GM19025 (cell line): ENCODE measurements around the gene SAMD8.

Experiments used
- ATAC-seq: cut with Tn5 transposase; IDR thresholded peaks from one replicate; pipeline ENCODE4 v1.9.1; 2021; ENCODE audit warnings: mild to moderate bottlenecking, low read depth, moderate library complexity; ENCODE audit not compliant: unreplicated experiment

The SAMD8 gene

GRCh38 chr10:75083972-75084833 lies 27.3 kb upstream of the SAMD8 start:
- no peak for ATAC-seq

GRCh38 chr10:75084834-75085384 lies 26.5 kb upstream of the SAMD8 start:
- ATAC-seq, result no peak

GRCh38 chr10:75086278-75086934 lies 25.1 kb upstream of the SAMD8 start:
- no peak for ATAC-seq

GRCh38 chr10:75088640-75089039 lies 22.8 kb upstream of the SAMD8 start:
- no peak for ATAC-seq

- ATAC-seq, result no peak
Measured at GRCh38 chr10:75089634-75090033, 21.8 kb upstream of the SAMD8 start.

- no peak for ATAC-seq
Measured at GRCh38 chr10:75091146-75091545, 20.3 kb upstream of the SAMD8 start.

GRCh38 chr10:75094465-75094864 lies 17.0 kb upstream of the SAMD8 start:
- ATAC-seq, result no peak

GRCh38 chr10:75095631-75096030 lies 15.8 kb upstream of the SAMD8 start:
- no peak for ATAC-seq

GRCh38 chr10:75096749-75097148 lies 14.7 kb upstream of the SAMD8 start:
- no peak for ATAC-seq

- ATAC-seq, result no peak
Measured at GRCh38 chr10:75097666-75098285, 13.7 kb upstream of the SAMD8 start.

- ATAC-seq, result no peak
Measured at GRCh38 chr10:75098902-75099673, 12.4 kb upstream of the SAMD8 start.

- peak; percentile 74 for ATAC-seq
Measured at GRCh38 chr10:75099952-75100763, 11.3 kb upstream of the SAMD8 start.

- ATAC-seq, result no peak
Measured at GRCh38 chr10:75100764-75101291, 10.6 kb upstream of the SAMD8 start.

- no peak for ATAC-seq
Measured at GRCh38 chr10:75101416-75102251, 9.8 kb upstream of the SAMD8 start.

- ATAC-seq, result no peak
Measured at GRCh38 chr10:75102830-75103673, 8.4 kb upstream of the SAMD8 start.

- ATAC-seq, result no peak
Measured at GRCh38 chr10:75103881-75104686, 7.4 kb upstream of the SAMD8 start.

- ATAC-seq, result no peak
Measured at GRCh38 chr10:75104842-75105241, 6.6 kb upstream of the SAMD8 start.
